ENCODE data around the gene PRTG. TPM values are rescaled to one million over a fixed set of nuclear protein-coding genes. Genes with fewer than 3 reads are reported as not detected.

Gene PRTG
- total and polyA plus RNA-seq, 2 donors, result 0.68 to 16.2 TPM

DNA sequence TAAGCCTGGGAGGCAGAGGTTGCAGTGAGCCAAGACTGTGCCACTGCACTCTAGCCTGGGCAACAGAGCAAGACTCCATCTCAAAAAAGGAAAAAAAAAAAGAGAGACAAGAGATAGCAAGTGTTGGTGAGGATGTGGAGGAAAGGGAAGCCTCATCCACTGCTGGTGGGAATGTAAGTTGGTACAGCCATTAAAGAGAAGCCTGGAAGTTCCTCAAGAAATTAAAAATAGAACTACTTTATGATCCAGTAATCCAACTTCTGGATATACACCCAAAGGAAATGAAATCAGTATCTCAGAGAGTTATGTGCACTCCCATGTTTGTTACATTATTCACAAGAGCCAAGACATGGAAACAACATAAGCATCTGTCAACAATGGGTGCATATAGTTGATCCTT is 169.7 kb downstream of the PRTG start:
- no peak overlapping the region for H3K4me3 ChIP-seq (ENCODE audit: low read depth, low read length)
- no peaks in the 10 kb centered on the region for H3K36me3 ChIP-seq (ENCODE audit: insufficient read depth)
- no peak for DNase-seq (ENCODE audit: extremely low spot score)
- H3K4me1 ChIP-seq (ENCODE audit: insufficient read depth), result no peaks in the 10 kb centered on the region
- H3K27ac ChIP-seq (ENCODE audit: low read depth), result no peak overlapping the region

DNA sequence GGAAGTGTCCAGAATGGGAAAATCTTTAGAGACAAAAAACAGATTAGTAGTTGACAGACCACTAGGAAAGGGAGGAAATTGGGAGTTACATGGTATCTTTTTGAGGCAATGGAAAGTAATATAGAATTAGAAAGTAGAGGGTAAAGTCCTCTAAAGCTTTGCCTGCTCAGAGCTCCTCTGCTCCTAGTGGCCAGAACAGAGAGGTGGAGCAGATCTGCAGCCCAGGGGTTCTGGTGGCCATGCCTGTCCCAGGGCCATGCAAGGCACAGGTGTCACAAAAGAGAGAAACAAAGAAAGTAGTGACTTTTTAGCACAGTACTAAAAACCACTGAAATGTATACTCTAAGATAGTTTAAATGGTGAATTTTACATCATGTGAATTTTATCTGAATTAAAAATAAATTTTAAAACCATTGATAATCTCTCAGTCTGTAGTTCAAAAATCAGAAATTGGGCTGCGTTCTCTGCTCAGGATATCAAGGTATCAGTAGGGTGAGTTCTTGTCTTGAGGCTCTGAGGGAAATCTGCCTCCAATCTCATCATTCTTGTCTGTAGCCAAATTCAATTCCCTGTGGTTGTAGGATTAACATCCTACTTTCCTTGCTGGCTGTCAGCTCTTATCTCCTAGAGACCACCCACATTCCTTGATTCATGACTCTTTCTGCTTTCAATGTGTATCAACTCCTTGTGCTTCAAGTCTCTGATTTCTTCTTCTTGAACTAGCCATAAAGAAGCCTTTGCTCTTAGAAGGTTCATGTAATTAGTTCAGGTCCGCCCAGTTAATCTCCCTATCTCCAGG is 178.4 kb downstream of the PRTG start:
- no peaks in the 10 kb centered on the region for H3K4me1 ChIP-seq (ENCODE audit: insufficient read depth)
- H3K4me3 ChIP-seq (ENCODE audit: low read depth, low read length), result no peak overlapping the region
- no peaks in the 10 kb centered on the region for H3K36me3 ChIP-seq (ENCODE audit: insufficient read depth)
- H3K27ac ChIP-seq (ENCODE audit: low read depth), result no peak overlapping the region
- 92% methylated on average over 2 of the region's 2 CpGs for WGBS
- DNase-seq (ENCODE audit: extremely low spot score), result no peak

DNA sequence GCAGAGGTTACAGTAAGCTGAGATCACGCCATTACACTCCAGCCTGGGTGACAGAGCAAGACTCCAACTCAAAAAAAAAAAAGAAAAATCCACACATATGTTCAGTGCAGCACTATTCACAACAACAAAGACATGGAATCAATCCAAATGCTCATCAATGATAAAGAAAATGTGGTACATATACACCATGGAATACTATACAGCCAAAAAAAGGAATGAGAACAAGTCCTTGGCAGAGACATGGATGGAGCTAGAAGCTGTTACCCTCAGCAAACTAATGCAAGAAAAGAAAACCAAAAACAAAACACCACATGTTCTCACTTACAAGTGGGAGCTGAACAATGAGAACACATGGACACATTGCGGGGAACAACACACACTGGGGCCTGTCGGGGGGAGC is 180.4 kb downstream of the PRTG start:
- 84% methylated on average over 3 of the region's 3 CpGs for WGBS
- Histone ChIP-seq H3K27ac (ENCODE audit: low read depth) (no peak overlapping the region), H3K4me3 (ENCODE audit: low read depth, low read length) (no peak overlapping the region), H3K4me1 (ENCODE audit: insufficient read depth) (no peaks in the 10 kb centered on the region), H3K36me3 (ENCODE audit: insufficient read depth) (no peaks in the 10 kb centered on the region)
- DNase-seq (ENCODE audit: extremely low spot score), result no peak

Small RNAs within 50 kb of the gene (small RNA-seq; reads per million reads assigned to genes)
- gene AC009997.1, result not detected

Other genes starting within 250 kb of the PRTG start
- 7.3 TPM for gene DNAAF4, start 234.9 kb downstream of the PRTG start, total RNA-seq
- 2.1 TPM for gene DNAAF4, start 234.9 kb downstream of the PRTG start, polyA plus RNA-seq
- gene PYGO1, start 154.8 kb downstream of the PRTG start, total RNA-seq, result 40.9 TPM
- gene PYGO1, start 154.8 kb downstream of the PRTG start, polyA plus RNA-seq, result 4.9 TPM

Data from urinary bladder (tissue), 4 donors.